Progenitor cell of endocrine pancreas (in vitro differentiated cells): ENCODE results near the gene CST3. TPM values are rescaled to one million over a fixed set of nuclear protein-coding genes. Genes with fewer than 3 reads are reported as not detected.
"Not testable (repeated sequence)": the region's sequence is repeated elsewhere in the genome, so short reads cannot be mapped to it uniquely, and the experiment has no call there.

Experiments
- DNase-seq: peaks from one replicate; pipeline ENCODE4 v3.0.0; 2021; ENCODE audit warnings: low spot score; ENCODE audit not compliant: unreplicated experiment
- H3K27ac Mint-ChIP-seq: 2 replicates; pipeline ENCODE4 v1.8.0; 2021; ENCODE audit warnings: mild to moderate bottlenecking, moderate library complexity, mixed read lengths
- H3K27me3 Mint-ChIP-seq: 2 replicates; pipeline ENCODE4 v1.8.0; 2021; ENCODE audit warnings: mixed read lengths
- H3K36me3 Mint-ChIP-seq: 2 replicates; pipeline ENCODE4 v1.8.0; 2022; ENCODE audit warnings: mixed read lengths; ENCODE audit not compliant: insufficient read depth
- H3K4me1 Mint-ChIP-seq: 2 replicates; pipeline ENCODE4 v1.8.0; 2021; ENCODE audit warnings: low read depth, mixed read lengths
- H3K4me3 Mint-ChIP-seq: 2 replicates; pipeline ENCODE4 v1.8.0; 2021; ENCODE audit warnings: low read depth, mild to moderate bottlenecking, moderate library complexity, mixed read lengths
- H3K9me3 Mint-ChIP-seq: 2 replicates; pipeline ENCODE4 v1.8.0; 2021; ENCODE audit warnings: low read depth, mixed read lengths
- total RNA-seq: library from RNA; stranded (reverse); gene quantifications from 2 replicates; pipeline ENCODE4 v1.2.1, GENCODE V29; 2021
- TF ChIP-seq, protein P1 (sequence below): fragments of 200-600 bp; sonication (generic); IDR thresholded peaks from one replicate; pipeline ENCODE4 v1.5.0; 2021; ENCODE audit warnings: antibody characterized with exemption, mild to moderate bottlenecking; ENCODE audit not compliant: unreplicated experiment

CST3 gene
- total RNA-seq, 1 donor from 2014 or later: 257 TPM

DNA sequence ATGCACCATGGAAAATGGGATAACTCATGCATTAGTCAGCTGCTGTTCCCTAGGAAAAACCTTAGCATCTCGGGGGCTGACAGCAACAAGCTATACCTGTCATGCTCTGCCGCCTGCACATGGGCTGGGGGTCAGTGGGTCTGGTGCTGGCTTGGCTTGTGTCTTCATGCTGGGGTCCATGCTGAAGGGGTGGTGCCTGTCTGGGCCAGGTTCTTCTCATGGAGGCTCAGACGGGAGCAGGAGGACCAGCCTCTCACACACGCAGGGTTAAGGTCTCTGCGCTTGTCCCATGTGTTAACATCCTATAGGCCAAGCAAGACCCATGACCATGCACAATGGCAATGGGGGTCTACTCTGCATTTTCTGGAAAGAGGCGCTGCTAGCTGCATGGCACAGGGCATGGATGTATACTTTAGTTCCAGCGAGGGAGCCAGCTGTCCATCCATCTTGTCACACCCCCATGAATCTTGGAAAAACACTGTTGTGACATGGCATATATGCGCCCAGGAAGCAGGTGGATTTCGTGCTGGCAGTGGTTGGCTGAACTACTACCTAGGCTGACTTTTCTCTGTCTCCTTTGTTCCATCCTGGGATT, 24.6 kb upstream of the CST3 start:
- H3K9me3 Mint-ChIP-seq: no peaks in the 10 kb centered on the region
- H3K36me3 Mint-ChIP-seq: no peaks in the 10 kb centered on the region

DNA sequence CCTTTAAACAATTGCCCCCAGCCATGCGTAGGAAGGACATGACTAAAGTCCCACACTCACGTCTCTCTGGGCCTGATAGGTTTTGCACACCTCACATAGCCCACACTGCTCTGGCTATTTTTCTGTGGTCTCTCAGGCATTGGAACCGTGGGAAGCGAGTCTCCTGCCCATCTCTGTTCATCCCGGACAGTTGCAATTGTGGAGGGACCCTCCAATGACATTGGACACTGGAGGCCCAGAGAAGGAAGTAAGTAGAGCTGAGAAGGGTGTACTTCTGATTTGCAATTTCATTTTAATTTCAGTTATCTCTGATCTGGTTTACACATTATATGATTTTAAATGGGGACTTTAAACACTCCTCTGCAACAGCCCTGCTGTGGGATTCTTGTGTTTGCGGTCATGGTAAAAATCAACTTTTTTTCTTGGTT, 23.3 kb upstream of the CST3 start:
- no peak for DNase-seq
- Mint-ChIP-seq H3K4me3 (no peak overlapping the region), H3K4me1 (peaks cover 26% of the 10 kb centered on the region), H3K9me3 (no peaks in the 10 kb centered on the region), H3K27ac (no peak overlapping the region), H3K27me3 (no peaks in the 10 kb centered on the region), H3K36me3 (no peaks in the 10 kb centered on the region)
- TF ChIP-seq, protein P1, sequence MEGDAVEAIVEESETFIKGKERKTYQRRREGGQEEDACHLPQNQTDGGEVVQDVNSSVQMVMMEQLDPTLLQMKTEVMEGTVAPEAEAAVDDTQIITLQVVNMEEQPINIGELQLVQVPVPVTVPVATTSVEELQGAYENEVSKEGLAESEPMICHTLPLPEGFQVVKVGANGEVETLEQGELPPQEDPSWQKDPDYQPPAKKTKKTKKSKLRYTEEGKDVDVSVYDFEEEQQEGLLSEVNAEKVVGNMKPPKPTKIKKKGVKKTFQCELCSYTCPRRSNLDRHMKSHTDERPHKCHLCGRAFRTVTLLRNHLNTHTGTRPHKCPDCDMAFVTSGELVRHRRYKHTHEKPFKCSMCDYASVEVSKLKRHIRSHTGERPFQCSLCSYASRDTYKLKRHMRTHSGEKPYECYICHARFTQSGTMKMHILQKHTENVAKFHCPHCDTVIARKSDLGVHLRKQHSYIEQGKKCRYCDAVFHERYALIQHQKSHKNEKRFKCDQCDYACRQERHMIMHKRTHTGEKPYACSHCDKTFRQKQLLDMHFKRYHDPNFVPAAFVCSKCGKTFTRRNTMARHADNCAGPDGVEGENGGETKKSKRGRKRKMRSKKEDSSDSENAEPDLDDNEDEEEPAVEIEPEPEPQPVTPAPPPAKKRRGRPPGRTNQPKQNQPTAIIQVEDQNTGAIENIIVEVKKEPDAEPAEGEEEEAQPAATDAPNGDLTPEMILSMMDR: no peak

More for the DNA sequence above, 24.6 kb upstream of the CST3 start:
- TF ChIP-seq, protein P1: no peak
- no peaks in the 10 kb centered on the region for H3K27me3 Mint-ChIP-seq
- H3K27ac Mint-ChIP-seq: no peak overlapping the region
- H3K4me3 Mint-ChIP-seq: no peak overlapping the region
- DNase-seq: no peak
- H3K4me1 Mint-ChIP-seq: peaks cover 26% of the 10 kb centered on the region

GRCh38 chr20:23659989-23660837, 22.5 kb upstream of the CST3 start:
- TF ChIP-seq, protein P1: no peak
- Mint-ChIP-seq H3K27me3 (peaks cover 2% of the 10 kb centered on the region), H3K4me1 (peaks cover 26% of the 10 kb centered on the region), H3K9me3 (no peaks in the 10 kb centered on the region), H3K27ac (peak overlapping the region; percentile 4), H3K4me3 (peak overlapping the region; percentile 4), H3K36me3 (no peaks in the 10 kb centered on the region)
- DNase-seq: no peak

- H3K9me3 Mint-ChIP-seq, H3K36me3 Mint-ChIP-seq, H3K27me3 Mint-ChIP-seq, H3K4me3 Mint-ChIP-seq, DNase-seq: not testable (repeated sequence)
- Mint-ChIP-seq H3K4me1 (peaks cover 26% of the 10 kb centered on the region), H3K27ac (peak overlapping the region; percentile 95)
Observed at GRCh38 chr20:23659610-23659988, 21.8 kb upstream of the CST3 start.

- no peak for DNase-seq
- peaks cover 26% of the 10 kb centered on the region for H3K4me1 Mint-ChIP-seq
- peak overlapping the region; percentile 95 for H3K27ac Mint-ChIP-seq
- peak overlapping the region; percentile 43 for H3K4me3 Mint-ChIP-seq
- peaks cover 8% of the 10 kb centered on the region for H3K27me3 Mint-ChIP-seq
- TF ChIP-seq, protein P1: no peak
- no peaks in the 10 kb centered on the region for H3K36me3 Mint-ChIP-seq
- H3K9me3 Mint-ChIP-seq: no peaks in the 10 kb centered on the region
Observed at GRCh38 chr20:23658989-23659609, 21.3 kb upstream of the CST3 start.
